GM21423 (cell line): Measurements from ENCODE around the gene CYP1B1.

ENCODE experiments used
- ATAC-seq: cut with Tn5 transposase; IDR thresholded peaks from one replicate; pipeline ENCODE4 v1.9.1; 2021; ENCODE audit warnings: mild to moderate bottlenecking, moderate library complexity; ENCODE audit not compliant: unreplicated experiment

The CYP1B1 gene

DNA sequence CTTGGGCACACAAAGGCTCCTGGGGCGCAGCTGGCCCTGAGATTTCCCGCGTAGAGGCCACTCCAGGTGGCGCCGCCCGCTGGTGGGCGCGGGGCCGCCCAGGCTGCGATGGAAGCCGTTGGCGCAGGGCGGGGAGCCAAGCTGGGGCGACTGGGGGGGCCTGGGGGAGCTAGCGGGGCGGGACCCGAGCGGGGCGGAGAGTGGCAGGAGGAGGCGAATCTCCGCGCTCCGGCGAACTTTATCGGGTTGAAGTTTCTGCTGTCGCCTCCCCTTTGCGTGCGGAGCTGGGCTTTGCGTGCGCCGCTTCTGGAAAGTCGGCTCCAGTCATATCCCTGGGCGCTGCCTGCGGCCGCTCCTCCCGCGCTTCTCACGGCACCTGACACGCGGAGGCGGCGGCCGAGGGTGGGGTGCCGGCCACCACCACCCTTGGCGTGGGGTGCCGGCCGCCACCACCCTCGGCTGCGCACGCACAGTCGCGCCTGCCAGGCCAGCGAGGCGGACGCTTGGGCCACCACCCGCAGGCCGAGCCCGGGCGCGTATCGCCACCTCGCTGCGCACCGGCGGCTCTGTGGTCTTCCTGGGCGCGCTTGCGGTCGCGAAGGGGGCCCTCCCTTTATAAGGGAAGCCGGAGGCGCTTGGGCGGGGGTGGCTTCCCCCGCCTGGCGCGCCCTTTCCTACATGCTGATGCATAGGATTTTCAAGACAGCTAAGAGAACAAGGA is 919 bp upstream of the CYP1B1 start:
- ATAC-seq: no peak

DNA sequence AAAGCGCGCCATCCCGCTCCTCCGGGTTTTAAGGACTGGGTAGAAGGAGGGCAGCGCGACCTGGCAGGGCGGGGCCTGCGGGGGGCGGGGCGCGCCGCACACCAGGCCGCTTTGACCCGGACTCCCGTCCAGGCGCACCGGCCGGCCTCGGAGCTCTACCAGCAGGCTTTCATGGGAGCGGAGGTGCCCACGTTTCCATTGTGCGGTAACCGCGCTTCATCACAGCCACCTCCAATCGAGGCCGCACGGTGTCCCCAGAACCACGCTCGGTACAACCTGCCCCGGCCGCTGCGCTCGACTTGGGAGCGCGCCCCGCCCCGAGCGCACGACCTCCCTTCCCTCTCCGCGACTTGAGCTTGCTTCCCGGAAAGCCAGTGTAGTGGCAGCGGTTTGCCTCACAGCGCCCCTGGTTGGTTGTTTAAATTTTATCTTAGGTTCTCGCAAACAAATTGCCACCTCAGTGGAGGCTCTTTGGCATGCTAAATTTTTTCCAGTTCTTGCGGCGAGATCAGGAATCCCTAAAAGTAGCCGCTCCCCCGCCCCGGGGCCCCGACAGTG is 280 bp upstream of the CYP1B1 start:
- no peak for ATAC-seq

DNA sequence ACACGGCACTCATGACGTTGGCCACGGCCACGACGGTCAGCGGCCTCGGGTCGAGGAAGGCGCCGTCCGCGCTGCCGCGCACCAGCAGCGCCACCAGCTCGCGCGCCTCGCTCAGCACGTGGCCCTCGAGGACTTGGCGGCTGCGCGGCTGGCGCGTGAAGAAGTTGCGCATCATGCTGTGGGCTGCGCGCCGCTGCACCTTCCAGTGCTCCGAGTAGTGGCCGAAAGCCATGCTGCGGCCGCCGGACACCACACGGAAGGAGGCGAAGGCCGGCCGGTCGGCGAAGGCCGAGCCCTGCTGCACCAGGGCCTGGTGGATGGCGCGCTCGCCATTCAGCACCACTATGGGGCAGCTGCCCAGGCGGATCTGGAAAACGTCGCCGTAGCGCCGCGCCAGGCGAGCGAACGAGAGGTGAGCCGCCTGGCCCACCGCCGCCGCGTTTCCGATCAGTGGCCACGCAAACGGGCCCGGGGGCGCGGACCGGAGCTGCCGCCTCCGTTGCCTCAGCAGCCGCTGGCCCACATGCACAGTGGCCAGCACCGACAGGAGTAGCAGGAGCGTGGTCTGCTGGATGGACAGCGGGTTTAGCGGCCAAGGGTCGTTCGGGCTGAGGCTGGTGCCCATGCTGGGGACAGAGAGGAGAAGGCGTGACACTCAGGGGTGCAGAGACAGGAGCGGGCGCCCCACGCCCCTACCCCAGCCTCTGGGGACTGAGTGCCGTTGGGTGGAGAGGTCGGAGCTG is 1.0 kb downstream of the CYP1B1 start:
- no peak for ATAC-seq

DNA sequence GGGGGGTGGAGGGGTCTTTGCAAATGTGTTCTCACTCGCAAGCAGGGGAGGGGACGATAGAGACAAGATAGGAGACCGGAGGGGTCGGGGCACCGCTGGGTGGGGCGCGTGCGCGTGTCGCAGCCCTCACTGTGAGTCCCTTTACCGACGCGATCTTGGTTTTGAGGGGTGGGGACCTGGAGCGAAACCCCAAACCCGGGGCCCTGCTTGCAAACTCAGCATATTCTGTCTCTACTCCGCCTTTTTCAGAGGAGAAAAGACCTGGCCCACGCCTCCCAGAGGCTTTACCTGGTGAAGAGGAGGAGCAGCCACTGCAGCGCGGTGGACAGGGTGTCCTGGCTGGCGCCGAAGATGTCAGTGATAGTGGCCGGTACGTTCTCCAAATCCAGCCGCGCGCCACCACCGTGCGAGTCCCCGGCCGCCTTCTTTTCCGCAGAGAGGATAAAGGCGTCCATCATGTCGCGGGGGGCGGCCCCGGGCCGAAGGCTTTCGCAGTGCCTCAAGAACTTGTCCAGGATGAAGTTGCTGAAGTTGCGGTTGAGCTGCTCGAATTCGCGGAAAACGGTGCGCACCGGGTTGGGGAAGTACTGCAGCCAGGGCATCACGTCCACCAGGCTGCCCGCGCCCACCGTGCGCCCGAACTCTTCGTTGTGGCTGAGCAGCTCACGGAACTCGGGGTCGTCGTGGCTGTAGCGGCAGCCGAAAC is 1.7 kb downstream of the CYP1B1 start:
- ATAC-seq: no peak

DNA sequence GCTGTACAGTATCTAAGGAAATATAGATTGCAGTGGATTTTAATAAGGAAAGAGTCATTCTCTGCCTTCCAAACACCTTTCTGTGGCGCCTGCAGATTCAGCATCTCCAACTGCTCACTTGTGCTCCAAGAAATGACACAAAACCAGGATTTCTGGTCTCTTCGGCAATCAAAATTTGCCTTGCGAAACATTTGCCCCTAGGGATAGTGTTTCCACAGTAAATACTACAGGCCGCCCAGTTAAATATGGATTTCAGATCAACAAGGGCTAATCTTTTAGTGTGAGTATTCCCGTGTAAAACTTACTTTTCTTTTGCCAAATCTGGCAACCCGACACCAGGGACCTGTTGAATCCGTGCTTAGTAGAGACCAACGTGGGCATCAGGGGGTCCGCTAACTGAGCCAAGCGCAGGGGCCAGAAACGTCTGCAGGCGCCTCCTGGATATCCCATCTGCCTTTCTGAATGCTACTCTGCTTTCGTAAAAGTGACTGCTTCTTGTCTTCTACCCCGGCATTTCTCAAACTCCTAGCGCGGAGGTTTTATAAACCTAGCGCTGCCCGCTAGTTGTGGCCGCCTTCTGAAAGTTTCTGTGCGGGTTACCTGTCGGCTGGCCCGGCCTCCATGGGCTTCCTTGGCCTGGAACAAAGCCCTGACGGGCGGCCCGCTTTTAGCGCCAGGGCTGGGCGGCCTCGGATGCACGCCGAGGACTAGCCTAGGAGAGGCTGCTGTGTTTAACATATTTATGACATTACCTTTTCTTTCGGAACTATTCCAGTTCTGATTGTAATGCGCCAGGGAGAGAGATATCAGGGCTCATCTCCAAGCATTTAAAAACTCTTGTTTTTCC is 2.5 kb downstream of the CYP1B1 start:
- ATAC-seq: no peak

DNA sequence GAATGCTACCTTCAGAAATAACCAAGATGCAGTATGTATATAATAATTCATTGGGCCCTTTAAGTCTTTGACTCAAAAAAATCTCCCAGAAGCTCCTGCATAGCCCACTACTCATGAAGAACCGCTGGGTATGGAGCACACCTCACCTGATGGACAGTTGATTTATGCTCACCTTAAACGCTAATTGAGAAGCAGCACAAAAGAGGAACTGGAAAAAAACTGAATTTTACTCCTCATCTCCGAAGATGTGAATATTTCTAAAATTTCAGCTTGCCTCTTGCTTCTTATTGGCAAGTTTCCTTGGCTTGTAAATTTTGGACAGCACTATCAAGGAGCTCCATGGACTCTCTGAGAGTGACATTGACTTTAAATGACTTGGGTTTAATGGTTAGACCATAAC is 5.5 kb downstream of the CYP1B1 start:
- ATAC-seq: no peak

DNA sequence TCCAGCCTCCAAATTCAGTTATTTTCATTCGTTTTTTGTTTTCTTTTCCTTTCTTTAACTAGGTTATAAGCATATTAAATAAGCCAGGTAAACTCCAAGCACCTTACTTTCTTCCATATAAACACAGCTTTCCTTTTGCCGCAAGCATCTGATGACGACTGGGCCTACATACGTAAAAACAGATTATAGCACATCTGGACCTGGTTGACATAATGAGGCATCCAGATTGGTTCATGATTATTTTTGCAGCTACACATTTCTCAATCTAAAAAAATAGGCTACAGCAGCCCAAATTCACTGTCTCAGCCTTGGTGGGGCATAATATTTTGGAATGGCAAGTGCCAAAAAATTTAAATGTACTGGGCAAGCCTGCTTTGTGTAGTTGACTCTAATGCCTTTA is 7.7 kb downstream of the CYP1B1 start:
- ATAC-seq: no peak

DNA sequence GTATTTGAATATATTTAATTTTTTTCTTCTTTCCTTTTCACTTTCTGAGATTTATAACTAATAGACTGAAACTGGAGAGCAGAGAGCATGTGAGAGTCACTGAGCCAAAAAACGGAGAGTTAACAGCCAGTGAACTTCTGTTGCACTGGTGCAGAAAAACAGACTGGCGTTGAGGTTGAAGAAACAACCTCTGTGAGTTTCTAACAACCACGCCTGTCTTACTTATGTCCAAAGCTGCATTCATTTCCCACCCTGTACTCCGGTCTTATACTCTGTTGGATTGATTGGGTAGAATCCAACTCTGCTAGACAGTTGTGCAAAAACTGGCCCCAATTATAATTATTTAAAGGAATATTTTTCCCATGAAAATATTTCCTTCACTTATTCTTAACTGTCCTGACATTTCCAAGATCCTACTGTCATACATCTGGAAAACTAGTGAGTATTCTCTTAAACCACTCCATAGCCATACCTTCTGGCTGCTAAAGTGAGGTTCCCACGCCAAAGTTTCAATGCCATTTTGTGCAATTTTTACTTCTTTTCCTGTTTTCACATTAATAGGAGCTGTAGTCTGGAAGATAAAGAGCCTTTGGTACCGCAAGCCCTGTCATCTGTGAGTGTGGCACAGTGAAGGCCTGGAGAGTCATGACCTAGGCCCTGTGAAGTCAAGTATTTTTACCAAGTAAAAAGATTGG is 9.4 kb downstream of the CYP1B1 start:
- no peak for ATAC-seq

DNA sequence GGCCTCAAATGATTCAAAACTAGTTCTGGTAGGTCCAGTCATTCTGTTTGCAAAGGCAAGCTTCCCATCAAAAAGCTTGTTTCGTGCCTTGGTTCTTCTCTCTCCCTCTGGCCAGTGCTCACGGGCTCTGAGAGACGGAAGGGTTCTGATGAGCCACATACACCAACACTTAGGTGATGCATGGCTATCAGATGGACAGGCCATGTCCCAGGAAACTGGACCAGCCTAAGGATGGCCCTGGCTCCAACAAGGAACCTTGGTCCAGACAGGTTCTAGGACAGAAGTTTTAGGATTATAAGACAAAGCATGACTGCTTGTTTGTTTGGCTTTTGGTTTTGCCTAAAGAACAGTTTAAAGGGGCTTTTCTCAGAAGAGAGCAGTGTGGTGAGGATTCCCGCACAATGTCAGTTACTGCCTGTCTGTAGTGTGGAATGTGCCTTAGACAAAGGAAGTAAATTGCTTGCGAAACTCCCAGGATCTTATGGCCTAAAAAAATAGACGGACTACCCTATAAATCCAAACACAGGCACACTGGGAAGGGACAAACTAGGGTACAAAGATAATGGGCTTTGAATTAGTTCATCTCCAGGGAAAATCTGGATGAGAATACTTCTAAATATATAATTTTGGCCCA is 10.3 kb downstream of the CYP1B1 start:
- no peak for ATAC-seq

DNA sequence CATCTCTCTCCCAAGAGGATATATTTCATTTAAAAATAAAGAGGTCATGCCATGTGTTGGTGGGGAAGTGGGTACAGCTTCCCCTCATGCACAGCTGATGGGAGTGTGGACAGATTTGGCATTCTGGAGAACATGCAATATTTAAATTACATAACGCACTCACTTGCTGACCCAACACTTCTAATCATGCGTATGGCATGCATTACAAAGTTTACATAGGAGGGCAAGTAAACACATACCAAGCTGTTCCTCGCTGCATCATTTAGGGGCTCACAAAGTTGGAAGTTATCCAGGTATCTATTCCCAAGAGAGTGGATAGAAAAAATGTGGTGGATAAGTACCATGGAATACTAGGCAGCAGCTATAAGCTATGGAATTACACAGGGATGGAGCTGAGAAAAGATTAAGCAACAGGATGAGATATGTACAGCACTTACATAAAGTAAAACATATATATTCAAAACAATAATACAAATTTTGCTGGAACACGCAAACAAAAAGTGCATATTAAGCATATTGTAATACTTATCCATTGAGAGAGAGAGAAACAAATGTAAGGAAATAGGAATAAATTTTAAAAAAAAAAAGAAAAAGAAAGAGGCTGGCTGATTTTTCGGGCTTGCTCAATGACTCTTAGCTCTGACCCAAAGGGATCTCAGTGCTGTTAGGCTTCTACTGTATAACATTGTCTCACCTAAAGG is 11.0 kb downstream of the CYP1B1 start:
- ATAC-seq: no peak

DNA sequence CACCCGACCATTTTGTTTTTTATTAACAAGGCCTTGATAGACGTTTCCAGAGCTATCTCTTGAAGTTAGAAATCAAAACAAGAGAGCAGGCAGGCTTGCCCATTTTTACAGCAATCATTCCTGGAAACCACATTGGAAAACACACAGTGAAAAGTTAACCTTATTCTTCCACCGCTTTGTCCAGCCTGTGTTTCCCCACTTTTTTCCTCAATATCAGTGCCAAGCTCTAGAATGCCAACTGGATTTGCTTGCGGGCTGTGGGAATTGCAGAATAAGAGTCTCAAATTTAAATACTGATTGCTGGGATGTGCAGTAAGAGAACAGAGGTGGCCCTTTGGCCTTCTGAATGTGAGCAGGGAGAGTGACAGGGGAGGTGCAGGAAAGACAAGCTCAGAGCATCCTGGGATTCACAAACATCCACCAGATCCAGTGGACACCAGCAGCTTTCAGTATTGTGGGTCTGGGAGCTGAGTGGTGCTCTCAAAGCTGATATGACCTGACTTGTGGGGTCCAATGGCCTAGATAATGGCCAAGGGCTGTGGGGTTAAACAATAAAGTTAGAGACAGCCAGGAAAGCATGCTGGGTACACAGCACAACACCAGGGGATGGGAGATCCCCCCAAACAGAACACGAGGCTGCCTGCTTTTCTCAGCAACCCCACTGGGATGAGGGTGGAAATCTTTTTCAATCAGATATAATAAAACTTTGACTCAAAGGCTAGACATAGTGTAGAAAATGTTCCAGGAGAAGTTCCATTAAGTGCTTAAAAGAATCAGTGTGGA is 15.5 kb downstream of the CYP1B1 start:
- no peak for ATAC-seq

DNA sequence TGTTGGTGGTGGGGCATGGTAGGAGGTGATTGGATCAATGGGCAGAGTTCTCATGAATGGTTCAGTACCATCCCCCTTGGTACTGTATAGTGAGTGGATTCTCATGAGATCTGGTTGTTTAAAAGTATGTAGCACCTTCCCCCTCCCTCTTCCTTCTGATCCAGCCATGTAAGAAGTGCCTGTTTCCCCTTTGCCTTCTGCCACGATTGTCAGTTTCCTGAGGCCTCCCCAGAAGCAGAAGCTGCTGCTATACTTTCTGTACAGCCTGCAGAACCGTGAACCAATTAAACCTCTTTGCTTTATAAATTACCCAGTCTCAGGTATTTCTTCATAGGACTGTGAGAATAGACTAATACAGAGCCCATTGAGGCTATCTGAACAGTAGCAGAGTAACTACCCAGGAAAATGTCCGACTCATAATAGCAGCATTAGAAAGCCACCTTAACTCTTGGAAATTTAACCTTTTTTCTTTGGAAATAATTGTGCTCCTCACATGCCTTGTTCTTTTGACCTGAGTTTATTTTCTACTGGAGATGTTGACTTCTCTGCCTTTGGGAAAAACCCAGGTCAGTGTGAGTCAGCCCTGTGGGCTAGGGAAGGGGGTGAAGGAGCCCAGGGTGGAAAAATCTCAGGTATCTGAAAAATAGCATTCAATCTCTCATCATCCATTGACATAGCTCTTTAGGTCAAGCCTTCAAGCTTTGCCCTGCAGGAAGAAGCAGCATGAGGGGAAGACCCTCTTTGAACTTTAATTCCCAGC is 18.1 kb downstream of the CYP1B1 start:
- no peak for ATAC-seq

DNA sequence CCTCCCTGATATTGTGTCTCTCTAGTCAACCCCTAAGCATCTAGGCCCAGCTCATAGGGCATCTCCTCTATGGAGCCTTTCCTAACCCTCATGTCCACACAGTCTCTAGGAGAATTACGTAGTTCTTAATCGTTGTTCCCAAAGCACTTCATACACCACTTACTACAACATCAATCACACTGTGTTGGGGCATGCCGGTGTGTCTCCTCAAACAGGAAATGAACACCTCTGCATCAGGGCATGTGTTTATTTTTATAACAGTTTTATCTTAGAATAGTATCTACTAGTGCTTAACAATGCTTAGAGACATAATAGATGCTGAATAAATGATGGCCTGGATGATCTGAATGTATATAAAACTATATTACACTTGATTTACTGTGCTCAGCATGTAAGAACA is 19.7 kb downstream of the CYP1B1 start:
- no peak for ATAC-seq

DNA sequence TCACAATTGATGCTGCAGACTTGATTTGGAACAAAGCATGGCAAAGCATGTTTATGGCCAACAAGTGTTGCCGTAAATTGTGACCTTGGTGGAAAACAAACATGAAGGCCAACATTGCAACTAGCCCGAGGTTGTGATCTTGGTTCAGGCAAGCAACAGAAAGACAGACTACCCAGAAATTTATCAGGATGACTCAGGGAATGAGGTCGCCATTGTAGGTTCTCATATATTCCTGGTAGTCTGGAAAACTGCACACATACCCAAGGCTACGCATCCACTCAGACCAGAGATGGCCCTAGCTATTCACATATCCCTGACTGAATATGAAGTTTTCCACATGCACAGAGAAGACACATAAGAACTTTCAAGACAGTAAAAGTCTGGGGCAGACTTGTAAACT is 30.1 kb downstream of the CYP1B1 start:
- ATAC-seq: no peak

DNA sequence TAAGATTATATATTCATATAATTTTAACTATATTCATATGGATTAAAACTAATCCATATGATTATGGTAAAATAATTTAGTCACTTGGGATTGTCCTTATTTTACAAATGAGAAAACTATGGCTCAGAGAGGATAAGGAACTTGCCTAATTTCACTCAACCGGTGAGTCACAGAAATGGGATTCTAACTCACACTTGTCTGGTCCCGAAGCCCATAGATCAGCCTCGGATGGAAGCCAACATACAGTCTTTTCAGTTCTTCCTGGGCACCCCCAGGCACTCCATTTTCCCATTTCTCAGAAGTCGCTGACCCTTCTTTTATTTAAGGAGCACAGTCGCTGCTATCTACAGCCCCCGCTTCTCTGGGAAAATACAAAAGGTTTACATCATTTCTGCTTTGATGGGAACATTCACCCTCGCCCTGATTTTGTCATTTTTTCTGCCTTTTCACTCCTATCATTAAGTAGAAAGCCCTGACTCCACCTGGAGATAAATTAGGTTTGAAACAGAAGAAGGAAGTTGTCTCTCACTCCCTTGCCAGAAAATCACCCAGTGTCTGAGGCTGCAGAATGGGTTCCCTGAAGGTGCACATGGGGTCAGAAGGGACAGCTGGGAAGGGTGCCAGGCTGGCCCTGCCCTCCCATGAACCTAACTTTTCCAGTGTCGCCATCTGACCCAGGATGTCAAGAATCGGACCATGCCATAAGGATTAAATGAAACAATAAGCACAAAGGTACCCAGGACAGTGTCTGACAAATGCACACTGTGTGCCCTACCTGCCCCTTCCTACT is 36.6 kb downstream of the CYP1B1 start:
- no peak for ATAC-seq

DNA sequence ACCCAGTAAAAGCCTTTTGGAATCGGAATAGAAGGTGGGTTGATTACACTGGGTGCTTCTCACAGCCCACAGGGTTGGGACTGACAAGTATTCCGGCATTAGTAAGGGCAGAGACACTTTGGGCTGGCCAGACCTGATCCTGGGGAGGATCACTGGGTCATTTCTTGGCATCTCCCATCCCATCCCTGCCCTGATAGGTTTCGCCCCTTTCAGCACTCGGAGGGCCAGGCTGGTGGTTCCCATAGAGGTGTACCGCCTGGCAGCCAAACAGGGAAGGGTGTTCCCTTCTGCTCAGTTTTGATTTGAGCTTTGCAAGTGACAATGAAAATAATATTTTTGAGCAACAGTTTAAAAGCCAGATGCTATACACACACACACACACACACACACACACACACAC is 37.3 kb downstream of the CYP1B1 start:
- no peak for ATAC-seq
